Measurements from ENCODE around the gene SPSB4. TPM values are rescaled to one million over a fixed set of nuclear protein-coding genes. Genes with fewer than 3 reads are reported as not detected.

Gene SPSB4
- total RNA-seq, 4 donors from 2014 or later, result 3.5 TPM; not detected in 3

DNA sequence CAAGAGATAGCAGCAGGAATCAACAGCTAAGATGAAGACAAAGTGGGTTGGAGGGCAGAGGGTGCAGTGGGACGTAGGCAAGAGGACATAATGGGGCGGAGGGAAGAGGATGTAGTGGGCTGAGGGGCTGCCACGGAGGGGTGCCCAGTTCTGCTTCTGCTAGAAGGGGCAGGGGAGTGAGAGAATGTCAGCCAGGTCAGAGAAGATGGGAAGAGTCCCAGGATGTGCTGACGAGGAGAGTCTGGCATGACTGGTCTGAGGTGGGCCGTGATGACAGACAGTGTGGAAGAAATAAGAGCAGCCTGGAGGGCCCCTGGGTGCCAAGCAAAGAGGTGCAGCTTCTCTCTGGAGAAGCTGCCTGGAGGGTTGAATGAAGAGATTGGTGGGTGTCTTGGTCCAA, 4.0 kb downstream of the SPSB4 start:
- TF ChIP-seq, protein P1, sequence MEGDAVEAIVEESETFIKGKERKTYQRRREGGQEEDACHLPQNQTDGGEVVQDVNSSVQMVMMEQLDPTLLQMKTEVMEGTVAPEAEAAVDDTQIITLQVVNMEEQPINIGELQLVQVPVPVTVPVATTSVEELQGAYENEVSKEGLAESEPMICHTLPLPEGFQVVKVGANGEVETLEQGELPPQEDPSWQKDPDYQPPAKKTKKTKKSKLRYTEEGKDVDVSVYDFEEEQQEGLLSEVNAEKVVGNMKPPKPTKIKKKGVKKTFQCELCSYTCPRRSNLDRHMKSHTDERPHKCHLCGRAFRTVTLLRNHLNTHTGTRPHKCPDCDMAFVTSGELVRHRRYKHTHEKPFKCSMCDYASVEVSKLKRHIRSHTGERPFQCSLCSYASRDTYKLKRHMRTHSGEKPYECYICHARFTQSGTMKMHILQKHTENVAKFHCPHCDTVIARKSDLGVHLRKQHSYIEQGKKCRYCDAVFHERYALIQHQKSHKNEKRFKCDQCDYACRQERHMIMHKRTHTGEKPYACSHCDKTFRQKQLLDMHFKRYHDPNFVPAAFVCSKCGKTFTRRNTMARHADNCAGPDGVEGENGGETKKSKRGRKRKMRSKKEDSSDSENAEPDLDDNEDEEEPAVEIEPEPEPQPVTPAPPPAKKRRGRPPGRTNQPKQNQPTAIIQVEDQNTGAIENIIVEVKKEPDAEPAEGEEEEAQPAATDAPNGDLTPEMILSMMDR (IDR thresholded peaks at IDR 0.05), result no peak
- no peak for TF ChIP-seq POLR2A (IDR thresholded peaks at IDR 0.05)
- Histone ChIP-seq H3K27me3 (no peaks in the 10 kb centered on the region), H3K9me3 (no peaks in the 10 kb centered on the region), H3K27ac (no peak overlapping the region), H3K4me3 (no peak overlapping the region), H3K4me1 (peaks cover 0 to 9% of the 10 kb centered on the region in 2 donors), H3K36me3 (no peaks in the 10 kb centered on the region)
- no peak for DNase-seq
- intact Hi-C loops (cut with DNase I; ENCODE audit: low total_unique reads), result no loop called here

DNA sequence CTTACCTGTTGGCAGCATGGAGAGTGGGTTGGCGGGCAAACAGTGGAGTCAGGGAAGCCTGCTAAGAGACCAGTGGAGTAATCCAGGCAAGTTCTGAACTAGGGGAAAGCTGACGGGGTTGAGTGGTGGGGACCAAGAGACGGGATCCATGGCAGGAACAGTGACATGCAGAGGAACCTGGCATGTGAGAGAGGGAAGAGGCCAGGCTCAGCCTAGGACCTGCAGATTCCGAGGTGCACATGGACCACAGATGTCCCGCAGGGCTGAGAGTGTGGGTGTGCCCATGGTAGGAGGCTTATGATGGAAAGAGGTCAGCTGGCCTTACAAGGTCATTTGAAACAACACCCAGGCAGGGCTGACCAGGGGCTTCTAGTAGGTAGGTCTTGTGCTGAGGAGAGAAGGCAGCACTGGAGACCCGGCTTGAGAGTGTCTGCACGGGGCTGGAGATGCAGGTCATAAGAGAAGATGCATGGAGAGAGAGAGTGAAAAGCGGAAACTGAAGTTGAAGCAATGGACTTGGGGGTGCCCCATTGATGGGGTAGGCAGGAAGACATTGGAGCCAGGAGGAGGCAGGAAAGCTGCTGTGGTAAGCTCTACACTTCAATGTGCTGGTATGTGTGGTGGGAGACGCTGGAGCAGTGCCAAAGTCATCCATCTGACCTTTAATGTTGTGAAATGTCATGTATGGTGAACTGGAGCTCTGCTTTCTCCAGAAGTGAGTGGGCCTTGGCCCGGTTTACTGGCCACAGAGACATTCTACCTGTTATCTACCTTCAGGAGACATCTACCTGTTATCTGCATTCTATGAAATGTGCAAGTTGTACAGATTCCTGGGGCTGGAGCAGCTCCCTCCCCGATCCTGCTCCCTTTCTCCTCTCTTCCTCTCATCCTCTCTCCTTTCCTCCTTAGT, 4.6 kb downstream of the SPSB4 start:
- Histone ChIP-seq H3K9me3 (no peaks in the 10 kb centered on the region), H3K27me3 (no peaks in the 10 kb centered on the region), H3K4me3 (no peak overlapping the region), H3K36me3 (no peaks in the 10 kb centered on the region), H3K4me1 (peaks cover 0 to 9% of the 10 kb centered on the region in 2 donors), H3K27ac (no peak overlapping the region)
- DNase-seq, result no peak
- intact Hi-C loops (cut with DNase I; ENCODE audit: low total_unique reads), result no loop called here
- no peak for TF ChIP-seq POLR2A (IDR thresholded peaks at IDR 0.05)

DNA sequence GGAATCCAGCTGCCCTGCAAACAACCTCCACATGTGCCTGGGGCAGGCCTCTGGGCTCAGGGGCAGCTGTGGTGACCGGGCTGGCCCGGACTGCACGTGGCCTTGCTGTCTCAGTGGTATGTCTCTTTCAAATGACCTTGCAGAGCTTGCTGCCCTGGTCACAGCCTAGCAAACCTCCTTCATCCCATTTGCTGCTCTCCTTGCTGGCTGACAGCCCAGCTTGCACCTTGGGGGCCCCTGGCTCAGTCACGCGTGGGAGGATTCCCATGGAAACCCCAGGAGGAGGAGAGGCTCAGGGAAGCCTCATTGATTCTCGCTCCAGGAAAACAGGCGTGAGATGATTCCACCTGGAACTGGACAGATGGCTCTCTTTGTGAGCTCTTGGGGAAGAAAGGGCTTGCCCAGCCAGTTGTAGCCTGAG, 5.6 kb downstream of the SPSB4 start:
- Histone ChIP-seq H3K27me3 (no peaks in the 10 kb centered on the region), H3K4me3 (no peak overlapping the region), H3K36me3 (no peaks in the 10 kb centered on the region), H3K27ac (no peak overlapping the region), H3K9me3 (no peaks in the 10 kb centered on the region), H3K4me1 (peaks cover 0 to 9% of the 10 kb centered on the region in 2 donors)
- DNase-seq, result no peak
- intact Hi-C loops (cut with DNase I; ENCODE audit: low total_unique reads), result no loop called here
- TF ChIP-seq, protein P1 (IDR thresholded peaks at IDR 0.05), result no peak
- TF ChIP-seq POLR2A (IDR thresholded peaks at IDR 0.05), result no peak

DNA sequence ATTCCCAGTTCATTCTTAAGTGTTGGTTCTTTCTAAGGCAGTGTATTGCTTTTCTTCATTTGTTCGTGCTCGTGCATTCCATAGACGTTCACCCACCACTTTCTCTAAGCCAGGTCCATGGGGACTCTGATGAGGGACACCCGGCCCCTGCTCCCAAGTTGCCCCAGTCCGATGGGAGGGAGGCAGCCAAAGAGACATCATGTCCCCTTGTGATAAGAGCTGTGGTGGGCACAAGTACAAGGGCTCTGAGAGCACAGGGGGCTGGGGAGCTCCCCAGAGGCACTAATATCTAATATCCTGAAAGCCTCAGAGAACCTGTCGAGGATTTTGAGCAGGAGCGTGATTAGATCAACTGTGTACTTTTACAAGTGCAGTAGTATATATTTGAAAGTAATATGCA, 6.3 kb downstream of the SPSB4 start:
- TF ChIP-seq, protein P1 (IDR thresholded peaks at IDR 0.05), result no peak
- TF ChIP-seq POLR2A (IDR thresholded peaks at IDR 0.05), result no peak
- DNase-seq, result no peak
- Histone ChIP-seq H3K27ac (no peak overlapping the region), H3K9me3 (no peaks in the 10 kb centered on the region), H3K4me1 (peaks cover 0 to 6% of the 10 kb centered on the region in 2 donors), H3K36me3 (no peaks in the 10 kb centered on the region), H3K4me3 (no peak overlapping the region), H3K27me3 (no peaks in the 10 kb centered on the region)
- intact Hi-C loops (cut with DNase I; ENCODE audit: low total_unique reads), result no loop called here

DNA sequence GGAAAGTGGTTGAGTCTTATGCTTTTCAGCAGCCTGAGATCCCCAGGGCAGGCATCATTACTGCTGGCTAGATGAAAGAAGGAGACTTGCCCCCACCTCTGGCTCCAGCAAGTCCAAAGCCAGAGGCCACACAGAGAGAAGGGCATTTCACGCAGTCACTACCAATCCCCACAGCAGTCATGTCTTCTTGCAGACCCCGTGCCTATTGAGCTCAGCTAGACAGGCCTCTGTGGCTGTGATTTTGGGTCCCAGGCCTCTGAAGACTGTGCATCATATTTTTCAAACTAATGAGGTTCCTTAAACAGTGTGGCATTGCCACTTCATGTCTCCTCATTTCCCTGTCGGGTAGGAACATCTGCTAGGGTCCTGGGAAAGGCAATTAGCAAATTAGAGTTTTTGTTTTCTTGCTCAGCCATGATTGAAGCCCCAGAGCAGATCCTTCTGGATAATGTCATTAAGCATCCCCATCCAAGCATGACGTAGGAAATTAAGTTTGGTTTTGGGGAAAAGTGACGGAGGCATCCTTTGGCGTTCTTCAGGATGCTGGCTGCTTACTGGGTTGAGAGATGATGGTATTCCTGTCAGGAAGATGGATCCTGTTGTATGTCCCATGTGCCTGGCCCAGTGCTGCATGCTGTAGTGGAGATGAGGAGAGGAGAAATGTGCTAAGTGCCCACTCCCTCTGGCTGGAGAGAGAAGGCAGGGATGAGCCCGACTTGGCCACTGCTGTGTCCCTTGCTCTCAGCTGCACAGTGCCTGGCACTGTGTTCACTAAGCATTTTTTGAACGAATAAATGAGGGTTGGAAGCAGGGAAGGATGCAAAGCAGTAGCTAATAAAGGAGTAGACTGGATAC, 7.0 kb downstream of the SPSB4 start:
- Histone ChIP-seq H3K4me3 (no peak overlapping the region), H3K27me3 (no peaks in the 10 kb centered on the region), H3K4me1 (no peaks in the 10 kb centered on the region), H3K27ac (no peak overlapping the region), H3K36me3 (no peaks in the 10 kb centered on the region), H3K9me3 (no peaks in the 10 kb centered on the region)
- intact Hi-C loops (cut with DNase I; ENCODE audit: low total_unique reads), result no loop called here
- no peak for DNase-seq
- TF ChIP-seq POLR2A (IDR thresholded peaks at IDR 0.05), result no peak

DNA sequence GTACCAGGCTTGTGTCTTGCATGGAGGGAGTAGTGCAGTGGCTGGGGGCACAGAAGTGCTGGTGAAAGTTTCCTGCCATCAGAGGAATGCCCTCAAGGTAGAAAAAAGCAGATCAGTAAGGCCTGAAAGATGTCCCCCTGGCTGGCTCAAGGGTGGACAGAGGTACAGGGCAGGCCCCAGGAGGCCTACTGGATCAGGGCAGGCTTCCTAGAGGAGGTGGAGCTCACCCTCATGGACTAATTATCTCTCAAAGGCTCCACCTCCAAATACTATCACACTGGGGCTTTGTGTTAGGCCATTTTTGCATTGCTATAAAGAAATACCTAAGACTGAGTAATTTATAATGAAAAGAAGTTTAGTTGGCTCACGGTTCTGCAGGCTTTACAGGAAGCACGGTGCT, 7.8 kb downstream of the SPSB4 start:
- H3K27ac ChIP-seq, result no peak overlapping the region
- no peak for TF ChIP-seq POLR2A (IDR thresholded peaks at IDR 0.05)
- TF ChIP-seq, protein P1 (IDR thresholded peaks at IDR 0.05), result no peak
- intact Hi-C loops (cut with DNase I; ENCODE audit: low total_unique reads), result no loop called here
- no peaks in the 10 kb centered on the region for H3K9me3 ChIP-seq
- no peak for DNase-seq
- H3K36me3 ChIP-seq, result no peaks in the 10 kb centered on the region
- H3K4me3 ChIP-seq, result no peak overlapping the region
- no peaks in the 10 kb centered on the region for H3K27me3 ChIP-seq
- no peaks in the 10 kb centered on the region for H3K4me1 ChIP-seq

Measured in uterus (tissue), 4 donors.